ENCODE results near the gene GPAT3. TPM values are rescaled to one million over a fixed set of nuclear protein-coding genes. Genes with fewer than 3 reads are reported as not detected.

GPAT3 gene
- total and polyA plus RNA-seq, 4 donors: 2.5 to 11.6 (median 7.6) TPM

GRCh38 chr4:83558059-83558653 is 22.2 kb downstream of the GPAT3 start:
- TF ChIP-seq CTCF (IDR thresholded peaks at IDR 0.05; ENCODE audit: control extremely low read depth, extremely low read depth): no peak
- H3K9ac ChIP-seq (ENCODE audit: insufficient read depth in 1 of 2, low read length in 2 of 2): no peak overlapping the region
- H3K4me3 ChIP-seq: no peak overlapping the region
- H3K36me3 ChIP-seq (ENCODE audit: control insufficient read depth in 4 of 4, insufficient read depth in 4 of 4, low read length in 4 of 4): peaks cover 0 to 2% (median 0%) of the 10 kb centered on the region in 4 donors
- H3K27ac ChIP-seq (ENCODE audit: low read depth in 1 of 2, low read length in 1 of 2): no peak overlapping the region
- ATAC-seq (ENCODE audit: insufficient read depth, low FRiP score) (no peak), DNase-seq (no peak)
- no peaks in the 10 kb centered on the region for H3K27me3 ChIP-seq (ENCODE audit: control insufficient read depth in 3 of 3, insufficient read depth in 3 of 3, low read length in 2 of 3)
- 89 to 90% methylated on average over 5 of the region's 5 CpGs for WGBS, 2 donors
- H3K4me1 ChIP-seq (ENCODE audit: control insufficient read depth in 5 of 5, insufficient read depth in 5 of 5, low read length in 5 of 5): peaks cover 0 to 16% (median 0%) of the 10 kb centered on the region in 5 donors
- H3K9me3 ChIP-seq (ENCODE audit: control insufficient read depth in 4 of 4, insufficient read depth in 3 of 4, low read length in 3 of 4): no peaks in the 10 kb centered on the region

- no peak for TF ChIP-seq CTCF (IDR thresholded peaks at IDR 0.05; ENCODE audit: control extremely low read depth, extremely low read depth)
- Histone ChIP-seq H3K27me3 (ENCODE audit: control insufficient read depth in 3 of 3, insufficient read depth in 3 of 3, low read length in 2 of 3) (no peaks in the 10 kb centered on the region), H3K36me3 (ENCODE audit: control insufficient read depth in 4 of 4, insufficient read depth in 4 of 4, low read length in 4 of 4) (peaks cover 0 to 2% (median 0%) of the 10 kb centered on the region in 4 donors), H3K4me1 (ENCODE audit: control insufficient read depth in 5 of 5, insufficient read depth in 5 of 5, low read length in 5 of 5) (peaks cover 0 to 16% (median 0%) of the 10 kb centered on the region in 5 donors), H3K27ac (ENCODE audit: low read depth in 1 of 2, low read length in 1 of 2) (no peak overlapping the region), H3K9me3 (ENCODE audit: control insufficient read depth in 4 of 4, insufficient read depth in 3 of 4, low read length in 3 of 4) (no peaks in the 10 kb centered on the region), H3K4me3 (no peak overlapping the region), H3K9ac (ENCODE audit: insufficient read depth in 1 of 2, low read length in 2 of 2) (no peak overlapping the region)
- WGBS, 2 donors: 34 to 39% methylated on average over 1 of the region's 1 CpG
- DNase-seq (no peak), ATAC-seq (ENCODE audit: insufficient read depth, low FRiP score) (peak; percentile 48)
Measured at GRCh38 chr4:83558680-83559079, 22.8 kb downstream of the GPAT3 start.

- Histone ChIP-seq H3K4me3 (no peak overlapping the region), H3K9ac (ENCODE audit: insufficient read depth in 1 of 2, low read length in 2 of 2) (no peak overlapping the region), H3K9me3 (ENCODE audit: control insufficient read depth in 4 of 4, insufficient read depth in 3 of 4, low read length in 3 of 4) (no peaks in the 10 kb centered on the region), H3K27me3 (ENCODE audit: control insufficient read depth in 3 of 3, insufficient read depth in 3 of 3, low read length in 2 of 3) (no peaks in the 10 kb centered on the region), H3K4me1 (ENCODE audit: control insufficient read depth in 5 of 5, insufficient read depth in 5 of 5, low read length in 5 of 5) (peaks cover 0 to 3% (median 0%) of the 10 kb centered on the region in 5 donors), H3K27ac (ENCODE audit: low read depth in 1 of 2, low read length in 1 of 2) (peak overlapping the region in 1 of 2 donors; percentile 17), H3K36me3 (ENCODE audit: control insufficient read depth in 4 of 4, insufficient read depth in 4 of 4, low read length in 4 of 4) (peaks cover 0 to 2% (median 0%) of the 10 kb centered on the region in 4 donors)
- ATAC-seq (ENCODE audit: insufficient read depth, low FRiP score) (no peak), DNase-seq (no peak)
- WGBS, 2 donors: 91 to 92% methylated on average over 3 of the region's 3 CpGs
- TF ChIP-seq CTCF (IDR thresholded peaks at IDR 0.05; ENCODE audit: control extremely low read depth, extremely low read depth): no peak
Measured at GRCh38 chr4:83560523-83560922, 24.6 kb downstream of the GPAT3 start.

GRCh38 chr4:83561381-83561780 is 25.5 kb downstream of the GPAT3 start:
- Histone ChIP-seq H3K36me3 (ENCODE audit: control insufficient read depth in 4 of 4, insufficient read depth in 4 of 4, low read length in 4 of 4) (no peaks in the 10 kb centered on the region), H3K4me1 (ENCODE audit: control insufficient read depth in 5 of 5, insufficient read depth in 5 of 5, low read length in 5 of 5) (peaks cover 0 to 3% (median 0%) of the 10 kb centered on the region in 5 donors), H3K4me3 (no peak overlapping the region), H3K27ac (ENCODE audit: low read depth in 1 of 2, low read length in 1 of 2) (peak overlapping the region in 1 of 2 donors; percentile 6), H3K27me3 (ENCODE audit: control insufficient read depth in 3 of 3, insufficient read depth in 3 of 3, low read length in 2 of 3) (no peaks in the 10 kb centered on the region), H3K9ac (ENCODE audit: insufficient read depth in 1 of 2, low read length in 2 of 2) (no peak overlapping the region), H3K9me3 (ENCODE audit: control insufficient read depth in 4 of 4, insufficient read depth in 3 of 4, low read length in 3 of 4) (no peaks in the 10 kb centered on the region)
- DNase-seq (no peak), ATAC-seq (ENCODE audit: insufficient read depth, low FRiP score) (peak; percentile 70)
- 41 to 46% methylated on average over 2 of the region's 2 CpGs for WGBS, 2 donors
- TF ChIP-seq CTCF (IDR thresholded peaks at IDR 0.05; ENCODE audit: control extremely low read depth, extremely low read depth): no peak

Measured in lung (tissue), 12 donors.